A549 (cell line): ENCODE results near the gene ARMC9. TPM values are rescaled to one million over a fixed set of nuclear protein-coding genes. Genes with fewer than 3 reads are reported as not detected.
A peak's percentile ranks its signal among the peaks of the same experiment; 100 is the strongest.

ENCODE experiments used
- ATAC-seq, 2 experiments: fragments of 200-7000 bp in 1 of 2; fragments of >200 bp in 1 of 2; cut with Nextera tagmentation in 1 of 2; cut with Tn5 transposase in 1 of 2; 3 replicates each; pipeline versions ENCODE4 v1.8.0 to v1.9.1; 2018 to 2020; ENCODE audit warnings: mild to moderate bottlenecking in 1 of 2, moderate library complexity in 1 of 2
- CTCF ChIA-PET: fragments of 300-600 bp; sonication (Branson Sonifier 250); formaldehyde crosslinking; extraction: SDS; loops from one replicate; lab custom pipeline; 2021; ENCODE audit warnings: antibody characterized with exemption, inconsistent platforms; lab: Yijun Ruan, JAX
- POLR2A ChIA-PET: fragments of 350-600 bp; formaldehyde crosslinking; extraction: SDS; loops from one replicate; lab custom pipeline; 2021; ENCODE audit warnings: antibody characterized with exemption, inconsistent platforms; lab: Yijun Ruan, JAX
- DNase-seq, 2 experiments: peaks; one replicate each; pipeline versions ENCODE4 v3.0.0 to v3.0.0-alpha.2; 2011 to 2016; ENCODE audit warnings: low read depth in 1 of 2, low spot score in 1 of 2
- FAIRE-seq: peaks from 2 replicates; lab custom pipeline; 2011; peaks lifted over from hg19 to GRCh38; lab: Jason Lieb, UNC
- H3K27ac ChIP-seq, 2 experiments: fragments of >200 bp; sonication (Bioruptor Twin); formaldehyde crosslinking; 3 replicates each; pipeline ENCODE4 v1.5.1; 2016 to 2017
- H3K4me1 ChIP-seq: fragments of >200 bp; sonication (Bioruptor Twin); formaldehyde crosslinking; 3 replicates; pipeline ENCODE4 v1.6.1; 2016
- H3K4me2 ChIP-seq: fragments of >200 bp; sonication (Bioruptor Twin); formaldehyde crosslinking; 3 replicates; pipeline ENCODE4 v1.6.1; 2016
- H3K4me3 ChIP-seq: fragments of >200 bp; sonication (Bioruptor Twin); formaldehyde crosslinking; 3 replicates; pipeline ENCODE4 v1.5.1; 2016
- H3K9me3 ChIP-seq: fragments of >200 bp; sonication (Bioruptor Twin); formaldehyde crosslinking; 3 replicates; pipeline ENCODE4 v1.6.1; 2016
- BHLHE40 ChIP-seq: IDR thresholded peaks from 2 replicates; pipeline ENCODE4 v1.6.1; 2012; ENCODE audit warnings: low read depth, low read length, inconsistent platforms
- CBX8 ChIP-seq: fragments of 200-600 bp; sonication (generic); IDR thresholded peaks from 2 replicates; pipeline ENCODE4 v1.6.1; 2016
- CEBPB ChIP-seq, 2 experiments: fragments of >200 bp in 1 of 2; sonication (Bioruptor Twin) in 1 of 2; formaldehyde crosslinking in 1 of 2; IDR thresholded peaks; 2 replicates each; pipeline ENCODE4 v1.6.1; 2012 to 2016
- CHD2 ChIP-seq: fragments of 150-350 bp; IDR thresholded peaks from 2 replicates; pipeline ENCODE4 v1.6.1; 2014; ENCODE audit warnings: low read length; ENCODE audit not compliant: partially characterized antibody
- EHF ChIP-seq: fragments of 250-450 bp; sonication (Bioruptor Pico); IDR thresholded peaks from 2 replicates; pipeline ENCODE4 v1.5.0; 2020; ENCODE audit warnings: mild to moderate bottlenecking
- EP300 ChIP-seq, 2 experiments: fragments of >200 bp; sonication (Bioruptor Twin); formaldehyde crosslinking; IDR thresholded peaks; 2 replicates in 1 of 2; 3 replicates in 1 of 2; pipeline ENCODE4 v1.6.1; 2016 to 2017
- FOSB ChIP-seq: fragments of 250-450 bp; sonication (Bioruptor Pico); IDR thresholded peaks from 2 replicates; pipeline ENCODE4 v1.5.0; 2020; ENCODE audit warnings: mild to moderate bottlenecking, moderate library complexity
- FOSL2 ChIP-seq, 2 experiments: fragments of 450-650 bp in 1 of 2; fragments of >200 bp in 1 of 2; sonication (Bioruptor Twin) in 1 of 2; formaldehyde crosslinking; IDR thresholded peaks; 2 replicates each; pipeline versions ENCODE4 v1.5.0 to v1.6.1; 2016 to 2020; ENCODE audit warnings: mild to moderate bottlenecking in 1 of 2, moderate library complexity in 1 of 2
- FOXS1 ChIP-seq: fragments of 250-450 bp; sonication (Bioruptor Pico); IDR thresholded peaks from 2 replicates; pipeline ENCODE4 v1.5.0; 2020; ENCODE audit warnings: mild to moderate bottlenecking, moderate library complexity
- HOXB13 ChIP-seq: fragments of 250-450 bp; sonication (Bioruptor Pico); IDR thresholded peaks from 2 replicates; pipeline ENCODE4 v1.5.0; 2020; ENCODE audit warnings: low read depth, mild to moderate bottlenecking, moderate library complexity
- HOXB5 ChIP-seq: fragments of 250-450 bp; sonication (Bioruptor Pico); IDR thresholded peaks from 2 replicates; pipeline ENCODE4 v1.5.0; 2020; ENCODE audit warnings: mild to moderate bottlenecking, moderate library complexity
- KDM1A ChIP-seq: fragments of 200-600 bp; sonication (generic); IDR thresholded peaks from 2 replicates; pipeline ENCODE4 v1.6.1; 2016; ENCODE audit warnings: low read depth, mild to moderate bottlenecking
- MAFK ChIP-seq: fragments of 450-650 bp; IDR thresholded peaks from 2 replicates; pipeline ENCODE4 v1.6.1; 2014; ENCODE audit not compliant: partially characterized antibody
- RCOR1 ChIP-seq: fragments of 150-350 bp; IDR thresholded peaks from 2 replicates; pipeline ENCODE4 v1.6.1; 2014; ENCODE audit warnings: antibody characterized with exemption, low read length, low read depth
- TFCP2L1 ChIP-seq: fragments of 250-450 bp; sonication (Bioruptor Pico); IDR thresholded peaks from 2 replicates; pipeline ENCODE4 v1.5.0; 2021; ENCODE audit warnings: mild to moderate bottlenecking
- ZC3H11A ChIP-seq: fragments of 450-650 bp; IDR thresholded peaks from 2 replicates; pipeline ENCODE4 v1.6.1; 2014; ENCODE audit warnings: antibody characterized with exemption, mild to moderate bottlenecking
- ZFP36 ChIP-seq: fragments of 450-650 bp; IDR thresholded peaks from 2 replicates; pipeline ENCODE4 v1.6.1; 2014; ENCODE audit warnings: borderline replicate concordance; ENCODE audit not compliant: partially characterized antibody
- ZSCAN20 ChIP-seq: fragments of 250-450 bp; sonication (Bioruptor Pico); IDR thresholded peaks from 2 replicates; pipeline ENCODE4 v1.8.0; 2022; ENCODE audit warnings: mild to moderate bottlenecking, moderate library complexity
- WGBS: methylation state at CpG from one replicate; pipeline ENCODE4 v1.1.6; 2017; ENCODE audit errors: missing lambda C conversion rate; 5-methylcytosine and 5-hydroxymethylcytosine counted together
- polyA plus RNA-seq, 4 experiments: library from polyadenylated mRNA; depleted of rRNA in 3 of 4; stranded (reverse); fragments of >200 nt; fragmentation: RNase III in 1 of 4; extraction: RNeasy Plus Mini Kit Qiagen cat#74134 plus additional on column Dnase treatment in 1 of 4; gene quantifications; 2 replicates in 3 of 4; 3 replicates in 1 of 4; pipeline ENCODE4 v1.2.3, GENCODE V29; 2011 to 2017
- TF ChIP-seq, protein P1 (sequence below): fragments of >200 bp; sonication (Bioruptor Twin); formaldehyde crosslinking; IDR thresholded peaks from 2 replicates; pipeline ENCODE4 v1.6.1; 2016
- TF ChIP-seq, protein P2 (sequence below): fragments of 250-450 bp; sonication (Bioruptor Pico); IDR thresholded peaks from 2 replicates; pipeline ENCODE4 v1.5.0; 2020; ENCODE audit warnings: low read depth, mild to moderate bottlenecking, moderate library complexity
- TF ChIP-seq, protein P3 (sequence below): IDR thresholded peaks from 2 replicates; pipeline ENCODE4 v1.6.1; 2012; ENCODE audit warnings: low read depth, borderline replicate concordance
- TF ChIP-seq, protein P4 (sequence below): fragments of >200 bp; sonication (Bioruptor Twin); formaldehyde crosslinking; IDR thresholded peaks from 3 replicates; pipeline ENCODE4 v1.6.1; 2016
- TF ChIP-seq, protein P5 (sequence below): IDR thresholded peaks from 2 replicates; pipeline ENCODE4 v1.6.1; 2012

The ARMC9 gene
- polyA plus RNA-seq, 2 of the 4 experiments (the other 2 are of a cell fraction), result 12.0 to 14.1 TPM

DNA sequence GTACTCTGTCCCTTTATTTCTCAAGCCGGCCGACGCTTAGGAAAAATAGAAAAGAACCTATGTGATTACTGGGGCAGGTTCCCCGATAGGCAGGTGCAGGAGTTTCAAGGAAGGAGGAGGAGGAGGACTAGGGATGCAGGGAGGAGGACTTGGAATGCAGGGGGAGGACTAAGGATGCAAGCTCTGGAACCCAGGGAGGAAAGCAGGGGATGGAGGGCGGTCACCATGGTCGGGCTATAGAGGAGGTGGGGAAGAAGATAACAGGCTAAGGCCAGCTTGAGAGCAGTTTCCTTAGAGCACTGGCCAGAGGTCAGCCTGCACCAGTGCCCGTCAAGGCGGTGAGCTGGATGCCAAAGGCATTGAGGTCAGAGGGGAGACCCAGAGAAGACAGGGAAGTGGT, 178.4 kb downstream of the ARMC9 start:
- H3K4me1 ChIP-seq, result peaks cover 34% of the 10 kb centered on the region
- H3K4me2 ChIP-seq, result no peak overlapping the region
- DNase-seq, result no peak
- H3K4me3 ChIP-seq, result no peak overlapping the region
- no peak for FAIRE-seq
- WGBS, result 90% methylated on average over 8 of the region's 8 CpGs
- no peak for ATAC-seq
- H3K9me3 ChIP-seq, result no peaks in the 10 kb centered on the region
- CTCF ChIA-PET, result interaction anchor here (0.5 to 1.2 kb wide), 2 partner anchors 10 to 175 kb away, joined by 3 read pairs; no protein-coding TSS in a partner anchor
- TF ChIP-seq CEBPB (IDR thresholded peaks at IDR 0.05), result no peak
- no peak for TF ChIP-seq KDM1A
- TF ChIP-seq HOXB5, result no peak
- no peak for TF ChIP-seq CHD2
- TF ChIP-seq, protein P1, sequence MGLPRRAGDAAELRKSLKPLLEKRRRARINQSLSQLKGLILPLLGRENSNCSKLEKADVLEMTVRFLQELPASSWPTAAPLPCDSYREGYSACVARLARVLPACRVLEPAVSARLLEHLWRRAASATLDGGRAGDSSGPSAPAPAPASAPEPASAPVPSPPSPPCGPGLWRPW, result no peak
- TF ChIP-seq FOSL2 (IDR thresholded peaks at IDR 0.05), result no peak
- TF ChIP-seq FOSL2 (CRISPR knock-in tag; IDR thresholded peaks at IDR 0.05), result no peak
- no peak for TF ChIP-seq ZSCAN20
- TF ChIP-seq RCOR1, result no peak
- no peak for TF ChIP-seq FOXS1 (CRISPR knock-in tag)
- TF ChIP-seq, protein P2, sequence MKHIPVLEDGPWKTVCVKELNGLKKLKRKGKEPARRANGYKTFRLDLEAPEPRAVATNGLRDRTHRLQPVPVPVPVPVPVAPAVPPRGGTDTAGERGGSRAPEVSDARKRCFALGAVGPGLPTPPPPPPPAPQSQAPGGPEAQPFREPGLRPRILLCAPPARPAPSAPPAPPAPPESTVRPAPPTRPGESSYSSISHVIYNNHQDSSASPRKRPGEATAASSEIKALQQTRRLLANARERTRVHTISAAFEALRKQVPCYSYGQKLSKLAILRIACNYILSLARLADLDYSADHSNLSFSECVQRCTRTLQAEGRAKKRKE (CRISPR knock-in tag), result no peak
- TF ChIP-seq EP300 (IDR thresholded peaks at IDR 0.05), result no peak
- no peak for TF ChIP-seq ZC3H11A
- TF ChIP-seq, all 56 proteins: peak for 0
- H3K27ac ChIP-seq, result no peak overlapping the region
- POLR2A ChIA-PET, result interaction anchor here (1.2 kb wide), 1 partner anchor 16 kb away, joined by 3 read pairs; no protein-coding TSS in a partner anchor

DNA sequence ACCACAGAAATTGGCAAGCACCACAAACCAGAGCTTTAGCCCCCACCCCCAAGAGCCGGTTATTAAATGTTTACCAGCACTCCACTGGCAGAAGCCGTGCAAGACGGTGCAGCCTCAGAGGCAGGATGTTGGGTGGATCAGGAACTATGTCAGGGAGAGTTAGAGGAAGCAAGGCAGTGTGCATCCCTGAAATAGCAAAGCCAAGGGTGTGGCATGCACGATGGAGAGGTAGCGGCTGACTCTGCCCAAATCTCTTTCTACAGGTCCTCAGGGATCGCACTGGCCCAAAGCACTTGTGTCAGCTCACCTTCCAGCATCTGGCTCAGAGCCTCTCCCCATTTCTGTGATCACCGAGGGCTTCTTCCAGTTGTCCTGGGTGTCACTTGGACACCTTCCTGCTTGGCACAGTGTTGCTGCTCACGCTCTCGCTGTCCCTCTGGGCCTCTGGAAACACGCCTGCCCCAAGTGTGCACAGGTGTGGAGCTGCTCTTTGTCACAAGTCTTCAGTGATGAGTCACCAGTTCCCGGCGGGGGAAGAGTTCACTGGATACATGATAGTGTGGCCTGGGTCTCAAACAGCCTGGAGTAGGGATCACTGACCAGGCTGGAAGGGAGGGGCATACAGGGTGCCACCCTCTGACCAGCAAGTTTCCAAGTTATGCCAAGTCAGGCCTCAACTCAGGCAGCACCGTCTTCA, 179.7 kb downstream of the ARMC9 start:
- no peak for FAIRE-seq
- peak overlapping the region; percentile 4 to 68; a peak in 4 of 6 replicates for H3K27ac ChIP-seq
- peak overlapping the region; percentile 38 for H3K4me2 ChIP-seq
- H3K4me1 ChIP-seq, result peaks cover 31% of the 10 kb centered on the region
- WGBS, result 56% methylated on average over 11 of the region's 13 CpGs
- no peak for TF ChIP-seq FOSL2 (IDR thresholded peaks at IDR 0.05)
- peak; percentile 78 for TF ChIP-seq FOSL2 (CRISPR knock-in tag; IDR thresholded peaks at IDR 0.05)
- TF ChIP-seq MAFK, result no peak
- TF ChIP-seq, all 56 proteins: peak for 1
- DNase-seq (peak in 1 of 2 experiments; percentile 33), ATAC-seq (peak; percentile 15 to 34; a peak in 3 of 6 replicates)
- Histone ChIP-seq H3K9me3 (no peaks in the 10 kb centered on the region), H3K4me3 (no peak overlapping the region)
- ChIA-PET POLR2A (interaction anchor here (1.2 kb wide), 1 partner anchor 15 kb away, joined by 3 read pairs; no protein-coding TSS in a partner anchor), CTCF (interaction anchor here (0.6 to 1.2 kb wide), 3 partner anchors 8 to 287 kb away, joined by 3 read pairs; no protein-coding TSS in a partner anchor)

DNA sequence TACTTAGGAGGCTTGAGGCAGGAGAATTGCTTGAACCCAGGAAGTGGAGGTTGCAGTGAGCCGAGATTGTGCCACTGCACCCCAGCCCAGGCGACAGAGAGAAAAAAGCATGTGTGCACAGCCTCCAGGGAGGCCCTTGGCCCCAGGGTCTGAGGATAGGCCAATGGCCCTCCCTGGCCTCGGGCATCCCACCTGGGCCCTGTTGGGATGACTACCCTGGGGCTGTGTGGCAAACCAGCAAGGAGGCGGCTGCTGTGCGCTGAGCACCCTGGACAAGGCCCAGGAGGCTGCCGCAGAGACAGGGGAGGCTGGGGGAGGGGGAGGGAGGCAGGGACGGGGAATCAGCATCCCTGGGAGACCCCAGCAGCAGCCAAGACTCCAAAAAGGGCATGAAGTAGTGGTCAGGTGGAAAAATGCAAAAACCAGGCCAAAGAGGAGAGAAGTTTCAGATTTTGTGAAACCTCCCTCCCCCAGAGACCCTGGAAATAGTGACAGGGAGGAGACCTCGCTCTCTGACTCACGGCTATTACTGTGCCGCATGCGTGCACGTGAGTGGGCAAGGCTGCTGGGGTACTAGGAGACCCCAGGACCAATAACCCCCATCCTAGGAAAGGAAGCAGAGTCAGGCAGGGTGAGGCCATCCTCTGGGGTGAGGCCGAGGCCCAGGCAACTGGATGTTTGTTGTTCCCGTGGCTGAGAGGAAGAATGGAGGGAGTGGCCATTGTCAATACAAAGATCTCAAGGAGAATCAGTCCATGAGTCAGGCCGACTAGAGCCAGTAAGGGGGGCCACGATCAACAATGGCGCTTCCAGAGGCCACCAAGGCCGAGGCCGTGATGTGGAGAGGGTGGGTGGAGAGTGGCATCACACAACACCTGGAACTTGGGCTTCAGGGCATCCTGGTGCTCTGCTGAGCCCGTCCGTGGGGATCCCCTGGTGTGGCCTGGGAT, 181.1 kb downstream of the ARMC9 start:
- ChIA-PET POLR2A (no interaction called here), CTCF (no interaction called here)
- FAIRE-seq, result no peak
- Histone ChIP-seq H3K4me1 (peaks cover 21% of the 10 kb centered on the region), H3K4me3 (no peak overlapping the region), H3K27ac (peak overlapping the region; percentile 33 to 45; a peak in 3 of 6 replicates), H3K4me2 (0 out of 3 replicates have a peak overlapping the region, but pooled peaks have one; percentile 26), H3K9me3 (no peaks in the 10 kb centered on the region)
- WGBS, result 79% methylated on average over 15 of the region's 21 CpGs
- DNase-seq, result peak in 1 of 2 experiments; percentile 75
- peak; percentile 55 to 72 for ATAC-seq
- no peak for TF ChIP-seq FOSL2 (IDR thresholded peaks at IDR 0.05)
- 0 out of 2 replicates have a peak, but pooled peaks have one; percentile 22 for TF ChIP-seq FOSL2 (CRISPR knock-in tag; IDR thresholded peaks at IDR 0.05)
- TF ChIP-seq FOSB, result no peak

DNA sequence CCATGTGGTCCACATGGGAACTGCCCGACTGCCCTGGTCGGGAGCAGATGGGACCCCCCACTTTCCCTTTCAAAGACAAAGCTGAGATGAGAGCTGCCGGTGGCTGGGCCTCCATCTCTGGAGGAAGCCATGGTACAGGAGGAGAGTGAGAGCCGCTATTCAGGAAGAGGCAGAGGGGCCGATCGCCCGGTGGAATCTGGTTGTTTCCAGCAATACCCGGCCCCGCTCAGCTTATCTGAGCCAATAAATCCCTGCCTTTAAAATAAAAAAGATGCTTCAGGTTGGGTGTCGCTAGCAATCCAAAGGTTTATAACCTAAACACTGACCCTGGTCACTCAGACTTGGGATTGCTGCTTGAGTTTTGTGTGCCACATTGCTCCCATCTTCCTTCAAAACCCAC, 181.9 kb downstream of the ARMC9 start:
- H3K4me1 ChIP-seq, result peaks cover 21% of the 10 kb centered on the region
- 0 out of 6 replicates have a peak, but pooled peaks of 1 of the 2 experiments have one; percentile 4 for ATAC-seq
- DNase-seq, result no peak
- no peak overlapping the region for H3K4me2 ChIP-seq
- 94% methylated on average over 10 of the region's 10 CpGs for WGBS
- ChIA-PET POLR2A (no interaction called here), CTCF (no interaction called here)
- H3K4me3 ChIP-seq, result no peak overlapping the region
- no peak overlapping the region; a peak in 2 of 6 replicates for H3K27ac ChIP-seq
- no peak for FAIRE-seq
- H3K9me3 ChIP-seq, result peaks cover 6% of the 10 kb centered on the region; the same call in 1 of the 3 replicates
- TF ChIP-seq, protein P3, sequence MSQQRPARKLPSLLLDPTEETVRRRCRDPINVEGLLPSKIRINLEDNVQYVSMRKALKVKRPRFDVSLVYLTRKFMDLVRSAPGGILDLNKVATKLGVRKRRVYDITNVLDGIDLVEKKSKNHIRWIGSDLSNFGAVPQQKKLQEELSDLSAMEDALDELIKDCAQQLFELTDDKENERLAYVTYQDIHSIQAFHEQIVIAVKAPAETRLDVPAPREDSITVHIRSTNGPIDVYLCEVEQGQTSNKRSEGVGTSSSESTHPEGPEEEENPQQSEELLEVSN, result no peak
- TF ChIP-seq, protein P4, sequence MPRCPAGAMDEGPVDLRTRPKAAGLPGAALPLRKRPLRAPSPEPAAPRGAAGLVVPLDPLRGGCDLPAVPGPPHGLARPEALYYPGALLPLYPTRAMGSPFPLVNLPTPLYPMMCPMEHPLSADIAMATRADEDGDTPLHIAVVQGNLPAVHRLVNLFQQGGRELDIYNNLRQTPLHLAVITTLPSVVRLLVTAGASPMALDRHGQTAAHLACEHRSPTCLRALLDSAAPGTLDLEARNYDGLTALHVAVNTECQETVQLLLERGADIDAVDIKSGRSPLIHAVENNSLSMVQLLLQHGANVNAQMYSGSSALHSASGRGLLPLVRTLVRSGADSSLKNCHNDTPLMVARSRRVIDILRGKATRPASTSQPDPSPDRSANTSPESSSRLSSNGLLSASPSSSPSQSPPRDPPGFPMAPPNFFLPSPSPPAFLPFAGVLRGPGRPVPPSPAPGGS, result no peak
- TF ChIP-seq CBX8 (no peak), BHLHE40 (no peak), ZC3H11A (no peak), EHF (CRISPR knock-in tag) (no peak), HOXB13 (CRISPR knock-in tag) (no peak), TFCP2L1 (no peak), ZFP36 (no peak)
- TF ChIP-seq, protein P5, sequence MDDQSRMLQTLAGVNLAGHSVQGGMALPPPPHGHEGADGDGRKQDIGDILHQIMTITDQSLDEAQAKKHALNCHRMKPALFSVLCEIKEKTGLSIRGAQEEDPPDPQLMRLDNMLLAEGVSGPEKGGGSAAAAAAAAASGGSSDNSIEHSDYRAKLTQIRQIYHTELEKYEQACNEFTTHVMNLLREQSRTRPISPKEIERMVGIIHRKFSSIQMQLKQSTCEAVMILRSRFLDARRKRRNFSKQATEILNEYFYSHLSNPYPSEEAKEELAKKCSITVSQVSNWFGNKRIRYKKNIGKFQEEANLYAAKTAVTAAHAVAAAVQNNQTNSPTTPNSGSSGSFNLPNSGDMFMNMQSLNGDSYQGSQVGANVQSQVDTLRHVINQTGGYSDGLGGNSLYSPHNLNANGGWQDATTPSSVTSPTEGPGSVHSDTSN, result no peak
